Chondrocyte (in vitro differentiated cells): ENCODE data around the gene ZKSCAN4. TPM values are rescaled to one million over a fixed set of nuclear protein-coding genes. Genes with fewer than 3 reads are reported as not detected.
A peak's percentile ranks its signal among the peaks of the same experiment; 100 is the strongest.

ENCODE experiments used
- DNase-seq: peaks from one replicate; pipeline ENCODE4 v3.0.0; 2021; ENCODE audit warnings: mixed read lengths, low spot score
- H3K27ac Mint-ChIP-seq: one replicate; pipeline ENCODE4 v1.8.0; 2021; ENCODE audit warnings: mild to moderate bottlenecking, moderate library complexity, mixed read lengths; ENCODE audit not compliant: unreplicated experiment
- H3K27me3 Mint-ChIP-seq: 2 replicates; pipeline ENCODE4 v1.8.0; 2021; ENCODE audit warnings: low read depth, mixed read lengths
- H3K36me3 Mint-ChIP-seq: 2 replicates; pipeline ENCODE4 v1.8.0; 2021; ENCODE audit warnings: low read depth, mixed read lengths
- H3K4me1 Mint-ChIP-seq: 2 replicates; pipeline ENCODE4 v1.8.0; 2021; ENCODE audit warnings: low read depth, mild to moderate bottlenecking, mixed read lengths
- H3K4me3 Mint-ChIP-seq: one replicate; pipeline ENCODE4 v1.8.0; 2021; ENCODE audit warnings: mild to moderate bottlenecking, moderate library complexity, mixed read lengths; ENCODE audit not compliant: unreplicated experiment
- H3K9me3 Mint-ChIP-seq: 2 replicates; pipeline ENCODE4 v1.8.0; 2021; ENCODE audit warnings: low read depth, mixed read lengths
- CTCF ChIP-seq: fragments of 200-600 bp; sonication (generic); IDR thresholded peaks from 2 replicates; pipeline ENCODE4 v1.5.0; 2021; ENCODE audit warnings: antibody characterized with exemption, mild to moderate bottlenecking, moderate library complexity
- total RNA-seq: library from RNA; stranded (reverse); gene quantifications from 3 replicates; pipeline ENCODE4 v1.2.1, GENCODE V29; 2021

Gene ZKSCAN4
- total RNA-seq, 1 donor from 2014 or later = 4.8 TPM

GRCh38 chr6:28207510-28208110, 44.5 kb downstream of the ZKSCAN4 start:
- Mint-ChIP-seq H3K9me3 (peaks cover 15% of the 10 kb centered on the region), H3K27me3 (peaks cover 61% of the 10 kb centered on the region), H3K4me1 (peaks cover 26% of the 10 kb centered on the region), H3K4me3 (peak overlapping the region; percentile 91), H3K36me3 (peaks cover 2% of the 10 kb centered on the region), H3K27ac (no peak overlapping the region)
- no peak for DNase-seq
- TF ChIP-seq CTCF = no peak

GRCh38 chr6:28206928-28207509, 45.0 kb downstream of the ZKSCAN4 start:
- no peak for TF ChIP-seq CTCF
- peaks cover 20% of the 10 kb centered on the region for H3K4me1 Mint-ChIP-seq

GRCh38 chr6:28206527-28206926, 45.5 kb downstream of the ZKSCAN4 start:
- no peak for DNase-seq
- H3K9me3 Mint-ChIP-seq = peaks cover 15% of the 10 kb centered on the region
- peaks cover 16% of the 10 kb centered on the region for H3K4me1 Mint-ChIP-seq
- peaks cover 55% of the 10 kb centered on the region for H3K27me3 Mint-ChIP-seq
- H3K4me3 Mint-ChIP-seq = no peak overlapping the region
- no peak for TF ChIP-seq CTCF
- no peak overlapping the region for H3K27ac Mint-ChIP-seq
- H3K36me3 Mint-ChIP-seq = peaks cover 2% of the 10 kb centered on the region

More at GRCh38 chr6:28206928-28207509, 45.0 kb downstream of the ZKSCAN4 start:
- peak overlapping the region; percentile 91 for H3K4me3 Mint-ChIP-seq
- peaks cover 59% of the 10 kb centered on the region for H3K27me3 Mint-ChIP-seq
- no peak for DNase-seq
- H3K9me3 Mint-ChIP-seq = peaks cover 15% of the 10 kb centered on the region
- H3K27ac Mint-ChIP-seq = no peak overlapping the region
- peaks cover 2% of the 10 kb centered on the region for H3K36me3 Mint-ChIP-seq

GRCh38 chr6:28205879-28206278, 46.2 kb downstream of the ZKSCAN4 start:
- Mint-ChIP-seq H3K4me3 (no peak overlapping the region), H3K9me3 (peaks cover 15% of the 10 kb centered on the region), H3K4me1 (peaks cover 16% of the 10 kb centered on the region), H3K36me3 (peaks cover 2% of the 10 kb centered on the region), H3K27ac (no peak overlapping the region), H3K27me3 (peaks cover 53% of the 10 kb centered on the region)
- no peak for DNase-seq
- TF ChIP-seq CTCF = no peak

- Mint-ChIP-seq H3K9me3 (peaks cover 26% of the 10 kb centered on the region), H3K27ac (no peak overlapping the region), H3K27me3 (peaks cover 42% of the 10 kb centered on the region), H3K4me3 (no peak overlapping the region), H3K4me1 (peaks cover 12% of the 10 kb centered on the region), H3K36me3 (peaks cover 2% of the 10 kb centered on the region)
- DNase-seq = no peak
- no peak for TF ChIP-seq CTCF
These were observed 48.9 kb downstream of the ZKSCAN4 start for GRCh38 chr6:28203201-28203600.
